Stimulated activated CD4-positive, alpha-beta T cell treated with anti-CD3 and anti-CD28 coated beads, Interleukin-1b, Interleukin-23, amount 100 ng/mL, for 1 hour (primary cell): ENCODE results near the gene DPH5.

ENCODE experiments used
- DNase-seq, 2 donors: peaks; one replicate each; pipeline ENCODE4 v3.0.0-alpha.2; 2020; ENCODE audit warnings: low read depth in 2 of 2

The DPH5 gene

DNA sequence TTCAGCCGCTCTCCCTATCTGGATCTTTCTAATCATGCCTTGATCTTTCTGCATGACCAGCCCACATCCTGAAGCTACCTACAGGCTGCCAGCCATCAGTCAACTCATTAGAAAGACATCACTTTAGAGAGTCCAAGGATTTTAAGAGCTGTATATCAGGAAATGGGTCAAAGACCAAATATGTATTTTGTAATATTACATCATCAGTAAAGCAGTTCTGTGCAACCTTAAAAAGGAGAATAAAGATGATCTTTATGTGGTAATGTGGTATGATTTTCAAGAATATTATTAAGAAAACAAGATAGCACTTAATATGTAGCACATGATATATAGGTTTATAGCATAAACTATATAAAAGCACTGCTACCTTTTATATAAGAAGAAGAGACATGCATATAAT, 82.1 kb downstream of the DPH5 start:
- DNase-seq = no peak

DNA sequence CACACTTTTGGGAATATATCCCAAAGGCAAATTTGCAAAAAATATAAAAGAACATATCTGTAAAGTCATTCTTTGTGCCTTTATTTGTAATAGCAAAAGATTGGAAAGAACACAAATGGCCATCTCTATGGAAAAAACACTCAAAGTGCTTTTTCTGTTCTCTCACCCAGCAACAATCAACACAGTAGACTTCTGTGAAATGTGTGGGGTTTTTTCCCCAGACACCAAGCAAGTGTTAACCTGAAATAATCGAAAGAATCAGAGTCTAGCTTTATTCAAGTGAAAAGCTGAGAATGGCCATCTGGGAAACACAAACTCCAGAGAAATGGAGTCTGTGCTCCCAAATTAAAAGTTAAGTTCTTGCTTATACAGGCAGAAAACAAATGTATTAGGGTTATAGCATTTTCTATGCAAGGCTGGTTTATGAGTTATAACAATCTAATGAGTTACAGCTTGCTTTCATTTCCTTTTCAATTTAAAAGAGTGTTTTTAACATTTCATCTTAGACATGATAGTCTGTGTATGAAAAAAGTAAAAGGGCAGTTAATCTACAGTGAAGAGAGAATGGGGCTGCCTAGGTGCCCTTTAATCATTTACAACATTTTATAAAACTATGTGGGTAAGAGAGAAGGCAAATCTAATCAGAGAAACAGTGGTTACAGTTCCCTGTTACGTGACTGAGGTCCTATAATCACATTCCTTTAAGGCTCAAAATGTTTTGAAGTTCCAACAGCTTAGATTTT, 83.1 kb downstream of the DPH5 start:
- no peak for DNase-seq

GRCh38 chr1:100941580-100942216, 83.9 kb downstream of the DPH5 start:
- no peak for DNase-seq

- DNase-seq = no peak
These were observed 84.5 kb downstream of the DPH5 start for GRCh38 chr1:100941098-100941527.
